KG1 (cell line): ENCODE measurements around the gene COMP.

Experiments used
- DNase-seq: peaks from one replicate; lab custom pipeline; 2025; lab: John Stamatoyannopoulos, UW

Gene COMP

GRCh38 chr19:18768997-18769891 is 21.9 kb downstream of the COMP start:
- DNase-seq, result no peak

- DNase-seq, result no peak
Observed at GRCh38 chr19:18768046-18768771, 22.9 kb downstream of the COMP start.

- DNase-seq, result no peak
Observed at GRCh38 chr19:18765224-18765623, 25.9 kb downstream of the COMP start.

- no peak for DNase-seq
Observed at GRCh38 chr19:18764591-18765051, 26.5 kb downstream of the COMP start.

GRCh38 chr19:18763674-18764590 is 27.2 kb downstream of the COMP start:
- DNase-seq, result no peak

GRCh38 chr19:18762125-18763023 is 28.7 kb downstream of the COMP start:
- DNase-seq, result no peak

- no peak for DNase-seq
Observed at GRCh38 chr19:18761531-18762110, 29.5 kb downstream of the COMP start.

- DNase-seq, result no peak
Observed at GRCh38 chr19:18760440-18761383, 30.4 kb downstream of the COMP start.

- DNase-seq, result no peak
Observed at GRCh38 chr19:18759995-18760426, 31.1 kb downstream of the COMP start.

- no peak for DNase-seq
Observed at GRCh38 chr19:18759304-18759994, 31.7 kb downstream of the COMP start.

- no peak for DNase-seq
Observed at GRCh38 chr19:18756896-18757295, 34.2 kb downstream of the COMP start.

GRCh38 chr19:18754501-18754900 is 36.6 kb downstream of the COMP start:
- DNase-seq, result no peak

GRCh38 chr19:18751571-18751970 is 39.5 kb downstream of the COMP start:
- DNase-seq, result no peak

- DNase-seq, result no peak
Observed at GRCh38 chr19:18750295-18750970, 40.7 kb downstream of the COMP start.

GRCh38 chr19:18749362-18750231 is 41.5 kb downstream of the COMP start:
- DNase-seq, result no peak

- DNase-seq, result no peak
Observed at GRCh38 chr19:18746401-18747325, 44.4 kb downstream of the COMP start.
